GM18909 (cell line): ENCODE data around the gene ABI3BP.

ENCODE experiments used
- ATAC-seq: cut with Tn5 transposase; IDR thresholded peaks from one replicate; pipeline ENCODE4 v1.9.1; 2021; ENCODE audit warnings: mild to moderate bottlenecking; ENCODE audit not compliant: unreplicated experiment, poor library complexity

The ABI3BP gene

GRCh38 chr3:100708989-100709841, 284.0 kb downstream of the ABI3BP start, which contains the start of gene TFG:
TSS of gene TFG (plus strand) at chr3:100709494. CDS start at chr3:100713686, 4,192 bp downstream.
- ATAC-seq = peak; percentile 94

DNA sequence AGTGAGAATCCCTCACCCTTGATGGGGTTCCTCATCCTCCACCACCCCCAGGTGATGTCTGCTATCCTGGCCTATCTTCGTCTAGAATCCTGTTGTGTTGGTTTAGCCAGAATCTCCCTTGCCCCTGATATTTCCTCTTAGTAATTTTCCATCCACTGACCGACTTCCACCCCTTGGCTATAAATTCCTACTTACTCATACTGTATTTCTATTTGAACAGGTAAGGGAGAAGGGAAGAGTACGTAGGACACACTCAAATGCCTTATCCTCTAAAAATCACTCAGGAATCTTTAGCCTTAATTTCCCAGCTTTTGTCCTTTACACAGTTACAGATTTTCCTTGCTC, 284.6 kb downstream of the ABI3BP start:
- ATAC-seq = no peak

GRCh38 chr3:100706365-100706764, 286.9 kb downstream of the ABI3BP start:
- ATAC-seq = no peak

DNA sequence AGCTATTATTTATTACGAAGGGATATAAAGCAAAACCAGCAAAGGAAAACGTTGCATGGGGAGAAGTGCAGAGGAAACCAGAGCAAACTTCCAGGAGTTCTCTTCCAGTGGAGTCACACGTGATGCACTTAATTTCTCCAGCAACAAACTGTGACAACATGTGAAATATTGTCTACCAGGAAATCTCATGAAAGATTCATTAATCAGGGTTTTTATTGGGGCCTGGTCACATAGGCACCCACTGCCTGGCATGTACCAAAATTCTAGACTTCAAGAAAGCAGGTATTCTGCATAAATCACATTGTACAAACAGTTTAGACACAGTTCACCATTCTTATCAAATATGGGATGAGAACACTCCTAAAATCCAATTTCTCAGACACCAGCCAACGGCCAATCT, 289.4 kb downstream of the ABI3BP start:
- ATAC-seq = no peak

GRCh38 chr3:100702980-100703345, 290.3 kb downstream of the ABI3BP start:
- ATAC-seq = no peak

GRCh38 chr3:100702082-100702979, 290.9 kb downstream of the ABI3BP start:
- no peak for ATAC-seq

DNA sequence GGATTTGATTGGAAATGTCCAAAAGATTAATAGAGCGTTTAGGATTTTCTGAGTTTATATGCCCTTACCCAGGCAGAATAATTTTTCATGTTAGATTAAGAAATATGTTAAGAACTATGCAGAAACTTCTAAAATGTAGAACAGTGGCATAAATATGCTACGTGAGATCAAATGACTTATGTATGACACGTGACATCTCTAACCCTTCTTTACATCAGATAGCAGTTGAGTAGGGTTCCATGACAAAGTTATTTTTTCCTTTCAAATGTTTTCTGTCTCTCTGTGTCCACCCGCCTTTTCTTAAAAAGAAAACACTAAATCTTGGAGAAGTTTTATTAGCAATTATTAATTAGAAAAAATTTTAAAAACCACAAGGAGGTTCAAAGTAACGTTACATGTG, 292.5 kb downstream of the ABI3BP start:
- no peak for ATAC-seq
